HS-27A (cell line): Measurements from ENCODE around the gene PXN.
"Not testable (repeated sequence)": the region's sequence is repeated elsewhere in the genome, so short reads cannot be mapped to it uniquely, and the experiment has no call there.

Experiments used
- DNase-seq: peaks from one replicate; pipeline ENCODE4 v3.0.0-alpha.2; 2012; ENCODE audit warnings: low read depth, missing footprints

Gene PXN

GRCh38 chr12:120262852-120263747, 2.4 kb downstream of the PXN start:
- DNase-seq: no peak

GRCh38 chr12:120261951-120262851, 3.3 kb downstream of the PXN start:
- no peak for DNase-seq

- DNase-seq: no peak
Measured at GRCh38 chr12:120260607-120261006, 4.9 kb downstream of the PXN start.

- DNase-seq: no peak
Measured at GRCh38 chr12:120259418-120260202, 5.9 kb downstream of the PXN start.

GRCh38 chr12:120258323-120258896, 7.1 kb downstream of the PXN start:
- DNase-seq: no peak

GRCh38 chr12:120257041-120257821, 8.3 kb downstream of the PXN start:
- DNase-seq: no peak

GRCh38 chr12:120254809-120255208, 10.7 kb downstream of the PXN start:
- DNase-seq: no peak

- not testable (repeated sequence) for DNase-seq
Measured at GRCh38 chr12:120253313-120253712, 12.2 kb downstream of the PXN start.

- DNase-seq: no peak
Measured at GRCh38 chr12:120252071-120252906, 13.2 kb downstream of the PXN start.

GRCh38 chr12:120251364-120252070, 14.0 kb downstream of the PXN start:
- not testable (repeated sequence) for DNase-seq

- no peak for DNase-seq
Measured at GRCh38 chr12:120249875-120250795, 15.4 kb downstream of the PXN start.

- DNase-seq: no peak
Measured at GRCh38 chr12:120249266-120249874, 16.2 kb downstream of the PXN start.

GRCh38 chr12:120247621-120248030, 17.9 kb downstream of the PXN start:
- no peak for DNase-seq

- no peak for DNase-seq
Measured at GRCh38 chr12:120247183-120247582, 18.3 kb downstream of the PXN start.

- not testable (repeated sequence) for DNase-seq
Measured at GRCh38 chr12:120246705-120247104, 18.8 kb downstream of the PXN start.

- no peak for DNase-seq
Measured at GRCh38 chr12:120242971-120243699, 22.4 kb downstream of the PXN start.

GRCh38 chr12:120242275-120242799, 23.2 kb downstream of the PXN start:
- DNase-seq: no peak
